K562 (cell line): Measurements from ENCODE around the gene RAB3C. TPM values are rescaled to one million over a fixed set of nuclear protein-coding genes. Genes with fewer than 3 reads are reported as not detected.

Experiments used
- ATAC-seq: fragments of 200-7000 bp; cut with Tn5 transposase; 3 replicates; pipeline ENCODE4 v1.9.1; 2020; ENCODE audit warnings: moderate library complexity
- BruUV-seq: library from RNA; stranded (reverse); fragments of 400-500 nt; replicated peaks from 2 replicates; lab custom pipeline; 2021; lab: Mats Ljungman, UMichigan
- CTCF ChIA-PET: fragments of 300-600 bp; formaldehyde crosslinking; extraction: SDS; loops from one replicate; lab custom pipeline; 2021; ENCODE audit warnings: low intra/inter-chr PET ratio; lab: Yijun Ruan, JAX
- POLR2A ChIA-PET: fragments of 300-600, 350-650 bp; sonication (Branson Sonifier 250); formaldehyde crosslinking; extraction: SDS; loops from one replicate; lab custom pipeline; 2021; ENCODE audit warnings: antibody characterized with exemption, inconsistent platforms; lab: Yijun Ruan, JAX
- DNase-seq, 4 experiments: peaks; one replicate each; pipeline versions ENCODE4 v3.0.0 to v3.0.0-alpha.2; 2011 to 2018; ENCODE audit warnings: low spot score in 3 of 4, mixed read lengths in 3 of 4; ENCODE audit errors: extremely low read depth in 1 of 4
- FAIRE-seq: peaks from 2 replicates; lab custom pipeline; 2011; peaks lifted over from hg19 to GRCh38; lab: Jason Lieb, UNC
- H2AFZ ChIP-seq: 2 replicates; pipeline ENCODE4 v1.6.0; 2011; ENCODE audit warnings: low read depth, low read length, control low read depth, inconsistent platforms
- H3K27ac ChIP-seq: fragments of 200-600 bp; 3 replicates; pipeline ENCODE4 v1.8.0; 2011; ENCODE audit warnings: low read depth, mild to moderate bottlenecking, control low read depth, inconsistent platforms, low read length, moderate library complexity, mixed read lengths; ENCODE audit errors: extremely low read depth
- H3K27me3 ChIP-seq, 2 experiments: fragments of 300-600 bp in 1 of 2; 2 replicates in 1 of 2; 3 replicates in 1 of 2; pipeline versions ENCODE4 v1.6.0 to v1.8.0; 2011; ENCODE audit warnings: inconsistent platforms in 2 of 2, low read length in 2 of 2, mild to moderate bottlenecking in 1 of 2, mixed read lengths in 1 of 2, moderate library complexity in 1 of 2; ENCODE audit not compliant: control insufficient read depth in 2 of 2, insufficient read depth in 2 of 2
- H3K36me3 ChIP-seq: fragments of 300-600 bp; 3 replicates; pipeline ENCODE4 v1.8.0; 2011; ENCODE audit warnings: mild to moderate bottlenecking, low read length, inconsistent platforms; ENCODE audit not compliant: control insufficient read depth, insufficient read depth
- H3K4me1 ChIP-seq, 2 experiments: fragments of 200-600 bp in 1 of 2; replicated peaks in 1 of 2; 2 replicates in 1 of 2; 3 replicates in 1 of 2; pipeline versions ENCODE4 v1.5.1 to v1.8.0; 2011; ENCODE audit warnings: inconsistent platforms in 2 of 2, low read length in 2 of 2, mild to moderate bottlenecking in 1 of 2, mixed read lengths in 1 of 2, moderate library complexity in 1 of 2; ENCODE audit not compliant: control insufficient read depth in 2 of 2, insufficient read depth in 2 of 2
- H3K4me2 ChIP-seq: 2 replicates; pipeline ENCODE4 v1.6.1; 2011; ENCODE audit warnings: low read length, control low read depth, inconsistent platforms, mixed read lengths; ENCODE audit not compliant: insufficient read depth
- H3K4me3 ChIP-seq: fragments of 200-600 bp; sonication (generic), shearing (Covaris generic); 2 replicates; pipeline ENCODE4 v1.5.1; 2016; ENCODE audit warnings: control low read depth, inconsistent platforms
- H3K79me2 ChIP-seq: fragments of 200-600 bp; 3 replicates; pipeline ENCODE4 v1.8.0; 2011; ENCODE audit warnings: low read length, inconsistent platforms; ENCODE audit not compliant: control insufficient read depth, insufficient read depth
- H3K9ac ChIP-seq, 2 experiments: 2 replicates each; pipeline versions ENCODE4 v1.6.0 to v1.6.1; 2011; ENCODE audit warnings: low read depth in 2 of 2, low read length in 2 of 2, control low read depth in 1 of 2, inconsistent platforms in 1 of 2, mild to moderate bottlenecking in 1 of 2, mixed read lengths in 1 of 2; ENCODE audit not compliant: insufficient read depth in 1 of 2
- H3K9me1 ChIP-seq: one replicate; pipeline ENCODE4 v1.6.0; 2011; ENCODE audit warnings: inconsistent platforms, mild to moderate bottlenecking, low read length, moderate library complexity; ENCODE audit not compliant: control insufficient read depth, insufficient read depth
- H3K9me3 ChIP-seq: replicated peaks from 2 replicates; pipeline ENCODE4 v1.5.1; 2011; ENCODE audit warnings: low read depth, low read length, inconsistent platforms; ENCODE audit not compliant: control insufficient read depth, insufficient read depth
- H4K20me1 ChIP-seq: replicated peaks from 2 replicates; pipeline ENCODE4 v1.6.1; 2011; ENCODE audit warnings: low read length, inconsistent platforms, mixed read lengths; ENCODE audit not compliant: control insufficient read depth, insufficient read depth
- ESRRA ChIP-seq: fragments of 450-650 bp; IDR thresholded peaks from 2 replicates; pipeline ENCODE4 v1.6.1; 2014; ENCODE audit warnings: low read depth, mild to moderate bottlenecking, moderate library complexity, borderline replicate concordance
- HNRNPL ChIP-seq: fragments of 200-400 bp; formaldehyde crosslinking; IDR thresholded peaks from 2 replicates; pipeline ENCODE4 v1.6.1; 2017; ENCODE audit warnings: low read depth, mild to moderate bottlenecking, low read length
- PHB2 ChIP-seq: fragments of 450-650 bp; IDR thresholded peaks from 2 replicates; pipeline ENCODE4 v1.6.1; 2017; ENCODE audit warnings: low read depth
- THRA ChIP-seq: fragments of 450-650 bp; IDR thresholded peaks from 2 replicates; pipeline ENCODE4 v1.6.1; 2017; ENCODE audit warnings: mild to moderate bottlenecking, moderate library complexity
- ZNF347 ChIP-seq: fragments of 450-650 bp; formaldehyde crosslinking; IDR thresholded peaks from 2 replicates; pipeline ENCODE4 v1.4.0; 2020; ENCODE audit warnings: low read depth, mild to moderate bottlenecking, moderate library complexity
- WGBS: fragments of 100-300 bp; shearing (Covaris generic); methylation state at CpG from one replicate; pipeline ENCODE4 v1.1.6; 2016; ENCODE audit warnings: low coverage, mixed read lengths; ENCODE audit not compliant: insufficient coverage; ENCODE audit errors: missing lambda C conversion rate; 5-methylcytosine and 5-hydroxymethylcytosine counted together
- in situ Hi-C: fragments of 300-500 bp; cut with MboI; formaldehyde crosslinking; loops from 4 replicates; pipeline ENCODE4 v1.15.0; 2018; ENCODE audit warnings: inconsistent platforms, mixed read lengths
- intact Hi-C: fragments of 100-400 bp; cut with micrococcal nuclease; formaldehyde crosslinking; loops from 2 replicates; pipeline ENCODE4 v1.14.2; 2022
- polyA plus RNA-seq, 8 experiments: library from polyadenylated mRNA; depleted of rRNA in 4 of 8; stranded (reverse) in 5 of 8; unstranded in 3 of 8; fragments of >200 nt; fragmentation: Nextera tagmentation in 2 of 8; fragmentation: Illumina TruSeq in 1 of 8; extraction: Ambion mirVana in 2 of 8; extraction: Trizol in 1 of 8; gene quantifications; 2 replicates each; pipeline versions ENCODE4 v1.2.1 to v1.2.3, GENCODE V29; 2011 to 2014; ENCODE audit warnings: inconsistent platforms in 1 of 8, missing spikeins in 1 of 8
- total RNA-seq, 7 experiments: library from RNA; depleted of rRNA in 6 of 7; stranded (reverse); fragments of >200 nt in 6 of 7; fragmentation: Illumina TruSeq in 2 of 7; extraction: Trizol in 2 of 7; gene quantifications; 2 replicates each; pipeline versions ENCODE4 v1.2.1 to v1.2.3, GENCODE V29; 2011 to 2021; ENCODE audit warnings: low replicate concordance in 1 of 7

RAB3C gene
- total and polyA plus RNA-seq, 9 of the 15 experiments (the other 6 are each of a cell fraction or from before 2014, with no cell fraction given), result not detected

GRCh38 chr5:58648846-58649245 is 66.0 kb downstream of the RAB3C start:
- ATAC-seq, result no peak
- H4K20me1 ChIP-seq, result no peaks in the 10 kb centered on the region
- WGBS, result 0% methylated on average over 4 of the region's 4 CpGs
- no peaks in the 10 kb centered on the region for H3K27me3 ChIP-seq
- H3K4me2 ChIP-seq, result no peak overlapping the region
- FAIRE-seq, result no peak
- no peak overlapping the region for H2AFZ ChIP-seq
- H3K9me3 ChIP-seq, result no peaks in the 10 kb centered on the region
- CTCF ChIA-PET, result no interaction called here
- H3K9me1 ChIP-seq, result no peaks in the 10 kb centered on the region
- intact Hi-C loops (no loop called here), in situ Hi-C loops (no loop called here)
- no peak for TF ChIP-seq PHB2
- no peaks in the 10 kb centered on the region for H3K79me2 ChIP-seq
- POLR2A ChIA-PET, result no interaction called here
- H3K36me3 ChIP-seq, result no peaks in the 10 kb centered on the region
- no peak for DNase-seq
- no peak overlapping the region for H3K9ac ChIP-seq
- H3K4me1 ChIP-seq, result no peaks in the 10 kb centered on the region
- BruUV-seq, result no TSS peak
- H3K4me3 ChIP-seq, result no peak overlapping the region
- no peak overlapping the region for H3K27ac ChIP-seq

GRCh38 chr5:58649716-58650115 is 66.8 kb downstream of the RAB3C start:
- Histone ChIP-seq H3K79me2 (no peaks in the 10 kb centered on the region), H4K20me1 (no peaks in the 10 kb centered on the region), H3K9me3 (no peaks in the 10 kb centered on the region), H3K36me3 (no peaks in the 10 kb centered on the region), H3K27ac (no peak overlapping the region), H3K27me3 (no peaks in the 10 kb centered on the region), H3K9me1 (no peaks in the 10 kb centered on the region), H3K4me2 (no peak overlapping the region), H3K4me1 (no peaks in the 10 kb centered on the region), H3K9ac (no peak overlapping the region), H3K4me3 (no peak overlapping the region), H2AFZ (no peak overlapping the region)
- ATAC-seq (no peak), DNase-seq (no peak), FAIRE-seq (no peak)
- in situ Hi-C loops, result no loop called here
- no peak for TF ChIP-seq HNRNPL
- TF ChIP-seq ZNF347 (CRISPR knock-in tag), result no peak
- TF ChIP-seq THRA, result no peak
- TF ChIP-seq ESRRA, result no peak
- no TSS peak for BruUV-seq
- intact Hi-C loops, result no loop called here
- CTCF ChIA-PET, result no interaction called here
- 0% methylated on average over 2 of the region's 2 CpGs for WGBS
- POLR2A ChIA-PET, result no interaction called here
